ENCODE data around the gene GMCL2.

GMCL2 gene

DNA sequence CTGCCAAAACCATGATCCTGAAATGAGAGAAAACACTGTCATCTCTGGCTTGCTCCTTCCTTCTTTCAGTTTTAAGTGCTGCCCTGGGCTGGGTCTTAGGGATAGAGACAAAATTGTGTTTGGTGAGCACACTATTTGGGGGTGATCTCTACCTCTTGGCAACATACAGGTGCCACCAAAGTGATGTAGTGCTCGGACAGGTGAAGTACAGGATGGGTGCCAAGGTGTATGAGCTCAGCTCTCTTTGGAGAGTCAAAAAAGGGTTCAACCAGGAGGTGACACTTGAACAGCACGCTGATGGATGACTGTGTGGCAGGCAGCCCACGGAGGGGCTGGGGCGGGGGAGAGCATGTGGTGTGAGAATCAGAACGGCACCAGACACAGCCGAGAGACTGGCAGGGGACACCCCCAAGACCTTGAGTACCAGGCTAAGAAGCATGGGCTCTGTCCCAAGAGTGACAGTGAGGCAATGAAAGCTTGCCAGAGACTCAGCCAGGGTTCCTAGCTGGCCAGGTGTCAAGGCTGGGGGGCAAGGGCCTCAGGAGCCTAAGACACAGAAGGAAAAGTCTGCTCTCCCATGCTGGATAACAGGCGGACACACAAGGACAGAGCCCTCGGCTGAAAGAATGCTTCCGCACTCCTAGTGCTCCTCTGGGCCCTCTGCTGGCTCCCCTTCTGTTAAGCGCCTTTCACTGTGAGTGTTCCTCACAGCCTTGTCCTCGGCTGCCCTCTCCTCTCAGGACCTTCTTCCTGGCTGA lies 36.0 kb downstream of the GMCL2 start:
- no peak overlapping the region for H3K27ac ChIP-seq (ENCODE audit: low read depth, low read length)
- H3K4me1 ChIP-seq (ENCODE audit: control insufficient read depth, insufficient read depth, low read length) = no peaks in the 10 kb centered on the region
- no peaks in the 10 kb centered on the region for H3K9me3 ChIP-seq (ENCODE audit: control insufficient read depth, insufficient read depth, low read depth, low read length)
- no peaks in the 10 kb centered on the region for H3K27me3 ChIP-seq (ENCODE audit: control insufficient read depth, insufficient read depth, low read length)
- peaks cover 63% of the 10 kb centered on the region for H3K36me3 ChIP-seq (ENCODE audit: control insufficient read depth, insufficient read depth, low read length)
- H3K4me3 ChIP-seq (ENCODE audit: low read depth, low read length) = no peak overlapping the region
- no peak overlapping the region for H3K9ac ChIP-seq (ENCODE audit: low read length)

DNA sequence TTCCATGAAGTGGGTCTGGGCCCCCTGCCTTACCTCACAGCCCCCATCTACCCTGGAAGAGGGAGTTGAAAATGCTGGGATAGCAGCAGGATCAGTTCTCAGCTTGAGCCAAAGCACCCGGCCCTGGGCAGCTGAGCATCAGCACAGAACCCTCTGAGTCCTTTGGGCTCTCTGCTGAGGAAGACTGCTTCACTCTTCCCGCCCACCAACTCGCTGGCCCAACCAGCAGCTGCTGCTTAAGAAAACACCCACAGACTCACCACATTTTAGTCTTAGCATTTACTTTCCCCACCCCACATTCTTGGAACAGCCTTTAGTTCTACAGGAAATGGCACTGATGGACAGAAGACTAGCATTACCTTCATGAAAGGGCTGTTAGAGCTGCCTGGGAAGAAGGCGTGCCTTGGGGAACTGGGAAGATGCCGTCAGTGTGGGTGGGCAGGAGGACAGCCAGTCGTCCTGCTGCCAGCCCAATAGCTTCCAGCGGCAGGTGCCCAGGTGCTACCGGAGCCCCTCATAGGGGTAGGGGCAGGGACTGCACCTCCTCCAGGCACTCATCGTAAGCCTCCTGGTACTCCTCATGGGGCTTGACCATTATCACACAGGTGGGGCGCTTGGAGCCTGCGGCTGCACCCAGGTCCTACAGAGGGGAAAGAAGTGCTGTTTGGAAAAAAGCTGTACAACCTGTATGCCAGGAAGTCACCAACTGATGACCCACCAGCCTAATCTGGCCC lies 37.8 kb downstream of the GMCL2 start:
- Histone ChIP-seq H3K36me3 (ENCODE audit: control insufficient read depth, insufficient read depth, low read length) (peaks cover 76% of the 10 kb centered on the region), H3K4me3 (ENCODE audit: low read depth, low read length) (no peak overlapping the region), H3K27me3 (ENCODE audit: control insufficient read depth, insufficient read depth, low read length) (no peaks in the 10 kb centered on the region), H3K4me1 (ENCODE audit: control insufficient read depth, insufficient read depth, low read length) (no peaks in the 10 kb centered on the region), H3K27ac (ENCODE audit: low read depth, low read length) (no peak overlapping the region), H3K9me3 (ENCODE audit: control insufficient read depth, insufficient read depth, low read depth, low read length) (no peaks in the 10 kb centered on the region), H3K9ac (ENCODE audit: low read length) (no peak overlapping the region)

DNA sequence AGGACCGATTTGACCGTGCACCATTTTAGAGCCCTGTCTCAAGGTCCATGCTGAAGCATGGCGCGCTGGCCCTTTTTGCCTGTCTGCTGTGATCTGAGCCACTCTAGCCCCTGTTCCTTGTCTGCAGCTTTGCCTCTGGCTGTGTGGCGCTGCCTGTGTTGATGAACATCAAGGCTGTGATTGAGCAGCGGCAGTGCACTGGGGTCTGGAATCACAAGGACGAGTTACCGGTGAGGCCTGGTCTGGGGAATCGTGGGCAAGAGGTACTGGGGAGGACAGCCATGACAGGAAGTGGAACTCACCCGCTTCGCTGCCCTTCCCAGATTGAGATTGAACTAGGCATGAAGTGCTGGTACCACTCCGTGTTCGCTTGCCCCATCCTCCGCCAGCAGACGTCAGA lies 39.8 kb downstream of the GMCL2 start:
- Histone ChIP-seq H3K36me3 (ENCODE audit: control insufficient read depth, insufficient read depth, low read length) (peaks cover 94% of the 10 kb centered on the region), H3K4me1 (ENCODE audit: control insufficient read depth, insufficient read depth, low read length) (no peaks in the 10 kb centered on the region), H3K9ac (ENCODE audit: low read length) (no peak overlapping the region), H3K27me3 (ENCODE audit: control insufficient read depth, insufficient read depth, low read length) (no peaks in the 10 kb centered on the region), H3K4me3 (ENCODE audit: low read depth, low read length) (no peak overlapping the region), H3K9me3 (ENCODE audit: control insufficient read depth, insufficient read depth, low read depth, low read length) (no peaks in the 10 kb centered on the region), H3K27ac (ENCODE audit: low read depth, low read length) (no peak overlapping the region)

DNA sequence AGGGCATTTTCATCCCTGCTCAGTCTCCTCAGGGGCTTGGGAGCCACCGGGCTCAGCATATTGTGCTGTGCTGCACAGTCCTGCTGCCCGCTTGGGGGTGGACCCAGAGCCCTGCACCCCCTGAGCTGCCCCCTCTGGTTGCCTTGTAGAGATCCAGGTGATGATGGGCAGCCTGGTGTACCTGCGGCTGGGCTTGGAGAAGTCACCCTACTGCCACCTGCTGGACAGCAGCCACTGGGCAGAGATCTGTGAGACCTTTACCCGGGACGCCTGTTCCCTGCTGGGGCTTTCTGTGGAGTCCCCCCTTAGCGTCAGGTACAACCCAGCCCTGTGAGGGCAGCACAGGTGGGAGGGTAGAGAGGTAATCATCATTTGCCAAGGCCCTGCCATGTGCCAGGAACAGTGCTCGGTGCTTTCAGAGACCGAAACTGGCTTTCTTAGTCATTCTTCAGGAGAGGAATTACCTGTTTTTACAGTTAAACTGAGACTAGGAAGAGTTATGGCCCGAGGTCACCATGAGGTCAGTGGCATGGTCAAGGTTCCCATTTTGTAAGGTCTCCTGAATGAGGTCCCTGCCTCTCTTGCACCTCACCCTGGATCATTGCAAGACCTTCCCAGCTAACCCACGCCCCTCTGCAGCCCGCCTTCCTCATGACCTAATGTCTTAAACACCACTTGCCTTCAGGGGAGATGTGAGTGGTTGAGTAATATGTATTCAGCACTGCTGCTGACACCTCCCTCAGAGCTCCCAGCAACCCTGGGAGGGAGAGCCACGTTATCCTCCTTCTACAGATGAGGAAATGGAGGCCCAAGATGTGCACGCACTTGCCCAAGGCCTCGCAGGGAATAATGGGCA lies 41.0 kb downstream of the GMCL2 start:
- Histone ChIP-seq H3K27me3 (ENCODE audit: control insufficient read depth, insufficient read depth, low read length) (no peaks in the 10 kb centered on the region), H3K36me3 (ENCODE audit: control insufficient read depth, insufficient read depth, low read length) (peaks cover 95% of the 10 kb centered on the region), H3K4me1 (ENCODE audit: control insufficient read depth, insufficient read depth, low read length) (no peaks in the 10 kb centered on the region), H3K9ac (ENCODE audit: low read length) (no peak overlapping the region), H3K9me3 (ENCODE audit: control insufficient read depth, insufficient read depth, low read depth, low read length) (no peaks in the 10 kb centered on the region), H3K27ac (ENCODE audit: low read depth, low read length) (no peak overlapping the region), H3K4me3 (ENCODE audit: low read depth, low read length) (no peak overlapping the region)

DNA sequence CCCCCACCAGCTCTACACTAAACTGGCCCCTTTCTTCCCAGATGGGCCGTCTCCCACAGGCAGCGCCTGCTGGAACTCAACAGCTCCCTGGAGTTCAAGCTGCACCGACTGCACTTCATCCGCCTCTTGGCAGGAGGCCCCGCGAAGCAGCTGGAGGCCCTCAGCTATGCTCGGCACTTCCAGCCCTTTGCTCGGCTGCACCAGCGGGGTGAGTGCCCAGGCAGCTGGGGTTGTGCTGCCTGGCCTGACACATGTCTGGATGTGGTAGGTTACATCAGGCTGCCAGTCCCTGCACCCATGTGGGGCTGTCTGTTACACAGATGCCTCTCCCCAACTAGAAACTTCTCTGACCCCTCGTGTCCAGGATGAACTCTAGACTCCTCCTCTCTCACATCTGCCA lies 43.3 kb downstream of the GMCL2 start:
- peaks cover 92% of the 10 kb centered on the region for H3K36me3 ChIP-seq (ENCODE audit: control insufficient read depth, insufficient read depth, low read length)

DNA sequence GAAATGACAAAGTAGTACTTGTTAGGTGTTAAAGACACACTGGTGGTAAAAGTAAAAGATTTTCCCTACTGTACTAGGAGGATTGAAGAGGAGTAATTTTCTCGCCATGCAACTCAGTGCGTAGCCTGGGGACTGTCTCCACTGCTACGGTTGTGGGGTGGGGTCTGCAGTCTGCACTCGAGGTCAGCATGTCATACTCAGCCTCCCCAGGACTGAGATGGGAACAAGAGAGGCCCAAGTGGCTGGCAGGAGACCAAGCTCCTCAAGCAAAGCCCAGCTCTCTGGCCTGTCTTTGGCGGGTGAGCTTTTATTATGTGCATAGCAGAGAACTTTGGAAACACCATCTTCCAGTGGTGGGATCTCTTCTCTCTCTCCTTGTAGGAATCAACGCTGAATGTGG lies 43.9 kb downstream of the GMCL2 start:
- Histone ChIP-seq H3K36me3 (ENCODE audit: control insufficient read depth, insufficient read depth, low read length) (peaks cover 89% of the 10 kb centered on the region), H3K4me1 (ENCODE audit: control insufficient read depth, insufficient read depth, low read length) (no peaks in the 10 kb centered on the region), H3K27ac (ENCODE audit: low read depth, low read length) (no peak overlapping the region), H3K27me3 (ENCODE audit: control insufficient read depth, insufficient read depth, low read length) (no peaks in the 10 kb centered on the region), H3K9ac (ENCODE audit: low read length) (no peak overlapping the region), H3K9me3 (ENCODE audit: control insufficient read depth, insufficient read depth, low read depth, low read length) (no peaks in the 10 kb centered on the region), H3K4me3 (ENCODE audit: low read depth, low read length) (no peak overlapping the region)

More for the DNA sequence above, 43.3 kb downstream of the GMCL2 start:
- H3K4me1 ChIP-seq (ENCODE audit: control insufficient read depth, insufficient read depth, low read length) = no peaks in the 10 kb centered on the region
- no peak overlapping the region for H3K9ac ChIP-seq (ENCODE audit: low read length)
- H3K27me3 ChIP-seq (ENCODE audit: control insufficient read depth, insufficient read depth, low read length) = no peaks in the 10 kb centered on the region
- H3K27ac ChIP-seq (ENCODE audit: low read depth, low read length) = no peak overlapping the region
- no peak overlapping the region for H3K4me3 ChIP-seq (ENCODE audit: low read depth, low read length)
- no peaks in the 10 kb centered on the region for H3K9me3 ChIP-seq (ENCODE audit: control insufficient read depth, insufficient read depth, low read depth, low read length)

DNA sequence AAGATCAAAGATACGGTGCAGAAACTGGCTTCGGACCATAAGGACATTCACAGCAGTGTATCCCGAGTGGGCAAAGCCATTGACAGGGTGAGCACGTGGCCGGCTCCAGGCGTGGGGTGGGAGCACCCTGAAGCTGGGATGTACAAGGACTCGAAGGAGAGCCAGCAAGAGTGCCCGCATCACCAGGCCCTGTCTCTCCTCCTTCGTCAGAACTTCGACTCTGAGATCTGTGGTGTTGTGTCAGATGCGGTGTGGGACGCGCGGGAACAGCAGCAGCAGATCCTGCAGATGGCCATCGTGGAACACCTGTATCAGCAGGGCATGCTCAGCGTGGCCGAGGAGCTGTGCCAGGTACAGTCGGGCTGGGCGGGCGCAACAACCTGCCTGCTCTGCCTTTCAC lies 44.5 kb downstream of the GMCL2 start:
- Histone ChIP-seq H3K27ac (ENCODE audit: low read depth, low read length) (no peak overlapping the region), H3K4me1 (ENCODE audit: control insufficient read depth, insufficient read depth, low read length) (no peaks in the 10 kb centered on the region), H3K9ac (ENCODE audit: low read length) (no peak overlapping the region), H3K4me3 (ENCODE audit: low read depth, low read length) (no peak overlapping the region), H3K36me3 (ENCODE audit: control insufficient read depth, insufficient read depth, low read length) (peaks cover 89% of the 10 kb centered on the region), H3K27me3 (ENCODE audit: control insufficient read depth, insufficient read depth, low read length) (no peaks in the 10 kb centered on the region), H3K9me3 (ENCODE audit: control insufficient read depth, insufficient read depth, low read depth, low read length) (no peaks in the 10 kb centered on the region)

DNA sequence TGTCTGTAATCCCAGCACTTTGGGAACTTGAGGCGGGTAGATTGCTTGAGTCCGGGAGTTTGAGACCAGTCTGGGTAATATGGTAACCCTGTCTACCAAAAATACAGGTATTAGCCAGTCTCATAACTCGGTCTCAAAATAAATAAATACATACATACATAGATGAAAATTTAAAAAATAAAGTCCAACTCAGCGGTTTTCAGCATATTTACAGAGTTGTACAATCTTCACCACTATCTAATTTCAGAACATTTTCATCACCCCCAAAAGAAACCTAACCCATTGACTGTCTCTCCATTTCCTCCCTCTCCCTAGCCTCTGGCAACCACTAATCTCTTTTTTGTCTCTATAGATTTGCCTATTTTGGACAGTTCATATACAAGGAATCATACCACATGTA lies 45.6 kb downstream of the GMCL2 start:
- no peaks in the 10 kb centered on the region for H3K27me3 ChIP-seq (ENCODE audit: control insufficient read depth, insufficient read depth, low read length)
- H3K9ac ChIP-seq (ENCODE audit: low read length) = no peak overlapping the region
- no peaks in the 10 kb centered on the region for H3K4me1 ChIP-seq (ENCODE audit: control insufficient read depth, insufficient read depth, low read length)
- no peaks in the 10 kb centered on the region for H3K9me3 ChIP-seq (ENCODE audit: control insufficient read depth, insufficient read depth, low read depth, low read length)
- peaks cover 85% of the 10 kb centered on the region for H3K36me3 ChIP-seq (ENCODE audit: control insufficient read depth, insufficient read depth, low read length)
- no peak overlapping the region for H3K4me3 ChIP-seq (ENCODE audit: low read depth, low read length)
- H3K27ac ChIP-seq (ENCODE audit: low read depth, low read length) = no peak overlapping the region

DNA sequence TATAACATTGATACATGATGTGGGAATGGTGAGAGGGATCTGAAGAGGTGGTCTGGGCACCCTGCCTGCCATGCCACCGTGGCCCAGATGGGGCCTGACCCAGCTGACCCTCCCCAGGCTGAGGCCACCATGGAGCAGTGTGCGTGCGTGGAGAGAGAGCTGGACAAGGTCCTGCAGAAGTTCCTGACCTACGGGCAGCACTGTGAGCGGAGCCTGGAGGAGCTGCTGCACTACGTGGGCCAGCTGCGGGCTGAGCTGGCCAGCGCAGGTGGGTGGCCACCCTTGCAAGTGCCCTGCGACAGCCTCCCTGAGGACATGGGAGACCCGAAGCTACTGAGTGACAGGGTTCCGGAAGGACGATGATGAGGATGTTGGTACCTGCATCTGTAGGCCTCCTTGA lies 49.2 kb downstream of the GMCL2 start:
- Histone ChIP-seq H3K36me3 (ENCODE audit: control insufficient read depth, insufficient read depth, low read length) (peaks cover 82% of the 10 kb centered on the region), H3K9ac (ENCODE audit: low read length) (no peak overlapping the region), H3K4me3 (ENCODE audit: low read depth, low read length) (no peak overlapping the region)

DNA sequence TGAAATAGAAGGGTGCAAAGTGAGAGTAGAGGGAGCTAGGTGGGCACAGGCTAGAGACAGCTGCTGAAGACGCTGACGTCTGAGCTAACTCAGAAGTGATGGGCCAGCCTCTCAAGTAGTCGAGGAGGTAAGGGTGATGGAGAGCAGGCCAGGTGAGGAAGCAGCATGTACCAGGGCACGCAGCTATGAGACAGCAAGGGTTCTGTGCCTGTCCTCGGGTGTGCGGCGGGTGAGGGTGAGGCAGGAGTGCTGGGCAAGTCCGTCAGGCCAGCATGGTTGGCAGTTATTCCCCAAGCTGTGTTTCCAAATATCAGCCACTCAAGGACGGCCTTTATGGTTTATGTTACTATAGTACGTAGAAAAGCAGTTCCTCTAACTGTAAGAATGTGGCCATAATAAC lies 50.2 kb downstream of the GMCL2 start:
- Histone ChIP-seq H3K27me3 (ENCODE audit: control insufficient read depth, insufficient read depth, low read length) (no peaks in the 10 kb centered on the region), H3K9ac (ENCODE audit: low read length) (no peak overlapping the region), H3K4me3 (ENCODE audit: low read depth, low read length) (no peak overlapping the region), H3K36me3 (ENCODE audit: control insufficient read depth, insufficient read depth, low read length) (peaks cover 72% of the 10 kb centered on the region), H3K27ac (ENCODE audit: low read depth, low read length) (no peak overlapping the region), H3K9me3 (ENCODE audit: control insufficient read depth, insufficient read depth, low read depth, low read length) (no peaks in the 10 kb centered on the region), H3K4me1 (ENCODE audit: control insufficient read depth, insufficient read depth, low read length) (no peaks in the 10 kb centered on the region)

More for the DNA sequence above, 49.2 kb downstream of the GMCL2 start:
- no peak overlapping the region for H3K27ac ChIP-seq (ENCODE audit: low read depth, low read length)
- no peaks in the 10 kb centered on the region for H3K4me1 ChIP-seq (ENCODE audit: control insufficient read depth, insufficient read depth, low read length)
- no peaks in the 10 kb centered on the region for H3K27me3 ChIP-seq (ENCODE audit: control insufficient read depth, insufficient read depth, low read length)
- H3K9me3 ChIP-seq (ENCODE audit: control insufficient read depth, insufficient read depth, low read depth, low read length) = no peaks in the 10 kb centered on the region
